Cardiac atrium fibroblast (primary cell): Measurements from ENCODE around the gene SLC35A3. TPM values are rescaled to one million over a fixed set of nuclear protein-coding genes. Genes with fewer than 3 reads are reported as not detected.

Experiments used
- total RNA-seq: library from RNA; depleted of rRNA; stranded (reverse); fragments of >200 nt; gene quantifications from 2 replicates; pipeline ENCODE4 v1.2.3, GENCODE V29; 2015

The SLC35A3 gene
- total RNA-seq: 19.4 and 32.3 TPM in 2 replicates

GRCh38 chr1:99969729-99970621 is at the start of gene SLC35A3:
SLC35A3 (plus strand) TSS chr1:99969996; CDS start chr1:99993555, 23,559 bp downstream.

Other genes starting within 250 kb of the SLC35A3 start
- 6.0 and 10.5 TPM in 2 replicates for gene FRRS1, start 203.4 kb upstream of the SLC35A3 start, total RNA-seq
- 5.4 and 8.9 TPM in 2 replicates for gene AGL, start 119.6 kb upstream of the SLC35A3 start, total RNA-seq
- gene SASS6, start 162.9 kb downstream of the SLC35A3 start, total RNA-seq: 1.6 and 2.3 TPM in 2 replicates
- 4.9 and 8.6 TPM in 2 replicates for gene TRMT13, start 163.2 kb downstream of the SLC35A3 start, total RNA-seq
- 0.18 TPM in 1 of 2 replicates, not detected in the other for gene LRRC39, start 208.3 kb downstream of the SLC35A3 start, total RNA-seq